GM18507 (cell line): ENCODE measurements around the gene LCE1D.

Experiments used
- DNase-seq: peaks from one replicate; pipeline ENCODE4 v3.0.0; 2011; ENCODE audit warnings: low read depth; ENCODE audit not compliant: insufficient read length; ENCODE audit errors: extremely low spot score
- FAIRE-seq: peaks from 2 replicates; lab custom pipeline; 2011; peaks lifted over from hg19 to GRCh38; lab: Jason Lieb, UNC

LCE1D gene, protein sequence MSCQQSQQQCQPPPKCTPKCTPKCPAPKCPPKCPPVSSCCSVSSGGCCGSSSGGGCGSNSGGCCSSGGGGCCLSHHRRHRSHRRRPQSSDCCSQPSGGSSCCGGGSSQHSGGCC

DNA sequence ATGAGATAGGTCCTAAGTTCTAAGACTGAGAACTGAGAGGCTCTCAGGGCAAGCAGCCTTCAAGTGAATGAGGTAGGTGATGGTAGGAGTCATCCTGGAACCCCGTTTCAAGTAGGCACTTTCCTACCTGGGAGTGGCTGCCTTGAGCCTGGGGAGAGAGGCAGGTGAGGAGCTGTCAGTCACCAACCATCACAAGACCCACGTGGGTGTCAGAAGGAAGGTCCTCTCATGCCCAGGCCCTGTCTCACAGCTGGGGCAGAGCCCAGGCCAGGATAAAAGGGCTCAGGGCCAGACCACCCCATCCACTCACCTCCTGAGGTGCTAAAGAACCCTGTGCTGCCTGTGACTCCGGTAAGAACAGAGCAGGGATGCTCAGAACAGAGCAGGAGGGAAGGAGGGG, at the start of gene LCE1D:
Gene LCE1D (plus strand): TSS at position 301 of the 400 bp plus-strand sequence. CDS start 1,074 bp downstream, outside the sequence.
- FAIRE-seq (no peak), DNase-seq (no peak)

- DNase-seq (no peak), FAIRE-seq (no peak)
These were observed 48.7 kb upstream of the LCE1D start for GRCh38 chr1:152747831-152748230.

DNA sequence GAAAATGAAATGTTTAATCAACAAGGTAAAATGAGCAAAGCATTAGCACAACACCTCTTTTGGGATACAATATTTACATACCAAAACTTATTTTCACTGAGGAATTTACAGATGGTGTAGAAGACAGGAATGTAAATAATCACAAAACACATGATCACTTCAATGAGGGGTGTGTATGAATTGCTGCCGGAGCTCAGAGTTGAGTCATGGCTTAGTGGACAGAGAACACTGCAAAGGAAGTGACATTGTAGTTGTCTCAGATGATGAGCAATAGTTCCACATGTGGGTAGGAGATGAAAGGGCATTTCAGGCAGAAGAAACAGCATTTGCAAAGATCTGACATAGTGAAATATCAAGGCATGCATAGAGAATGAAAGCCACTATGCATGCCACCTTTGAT, 44.3 kb upstream of the LCE1D start:
- DNase-seq (no peak), FAIRE-seq (no peak)

- FAIRE-seq (no peak), DNase-seq (no peak)
These were observed 42.9 kb upstream of the LCE1D start for GRCh38 chr1:152753586-152753985.

- DNase-seq, result no peak
- FAIRE-seq, result no peak
These were observed 39.6 kb upstream of the LCE1D start for GRCh38 chr1:152756872-152757271.

DNA sequence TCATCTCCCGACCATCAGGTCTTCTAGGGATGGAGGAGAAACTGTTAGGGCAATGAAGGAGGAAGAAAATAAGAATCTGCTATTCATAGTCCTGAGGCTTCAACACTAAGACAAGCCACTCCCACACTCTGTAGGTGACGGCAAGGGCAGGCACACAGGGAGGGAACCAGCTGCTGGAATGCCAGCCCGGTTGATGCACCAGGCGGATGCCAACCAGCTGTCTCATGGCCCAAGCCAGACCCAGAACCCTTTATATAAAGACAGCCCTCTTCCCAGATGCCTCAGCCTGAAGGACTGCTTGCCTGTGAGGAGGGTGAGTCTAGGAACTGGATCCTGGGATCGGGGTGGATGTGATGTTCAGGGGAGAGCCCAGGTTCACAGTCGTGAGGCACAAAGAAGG, 38.8 kb upstream of the LCE1D start, which contains the start of gene KPRP:
Gene KPRP (plus strand): TSS at position 279 of the 400 bp plus-strand sequence. CDS start 1,564 bp downstream, outside the sequence.
- no peak for FAIRE-seq
- no peak for DNase-seq

DNA sequence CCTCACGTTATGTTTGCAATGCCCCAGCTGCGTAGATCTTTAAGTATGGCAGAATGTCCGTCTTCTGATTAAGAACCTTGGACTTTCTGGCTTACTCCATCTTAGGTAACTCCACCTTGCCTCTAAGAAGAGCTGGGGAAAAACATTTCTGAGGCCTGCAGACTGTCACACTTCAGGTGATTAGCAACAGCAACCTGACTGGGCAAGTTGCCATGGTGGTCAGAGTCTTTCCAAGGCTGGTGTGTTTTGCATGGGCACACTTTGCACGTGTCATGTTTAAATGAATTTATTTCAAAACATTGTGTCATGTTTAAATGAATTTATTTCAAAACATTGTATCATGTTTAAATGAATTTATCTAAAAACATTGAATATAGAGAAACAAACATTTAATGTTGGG, 37.9 kb upstream of the LCE1D start:
- FAIRE-seq (no peak), DNase-seq (no peak)

DNA sequence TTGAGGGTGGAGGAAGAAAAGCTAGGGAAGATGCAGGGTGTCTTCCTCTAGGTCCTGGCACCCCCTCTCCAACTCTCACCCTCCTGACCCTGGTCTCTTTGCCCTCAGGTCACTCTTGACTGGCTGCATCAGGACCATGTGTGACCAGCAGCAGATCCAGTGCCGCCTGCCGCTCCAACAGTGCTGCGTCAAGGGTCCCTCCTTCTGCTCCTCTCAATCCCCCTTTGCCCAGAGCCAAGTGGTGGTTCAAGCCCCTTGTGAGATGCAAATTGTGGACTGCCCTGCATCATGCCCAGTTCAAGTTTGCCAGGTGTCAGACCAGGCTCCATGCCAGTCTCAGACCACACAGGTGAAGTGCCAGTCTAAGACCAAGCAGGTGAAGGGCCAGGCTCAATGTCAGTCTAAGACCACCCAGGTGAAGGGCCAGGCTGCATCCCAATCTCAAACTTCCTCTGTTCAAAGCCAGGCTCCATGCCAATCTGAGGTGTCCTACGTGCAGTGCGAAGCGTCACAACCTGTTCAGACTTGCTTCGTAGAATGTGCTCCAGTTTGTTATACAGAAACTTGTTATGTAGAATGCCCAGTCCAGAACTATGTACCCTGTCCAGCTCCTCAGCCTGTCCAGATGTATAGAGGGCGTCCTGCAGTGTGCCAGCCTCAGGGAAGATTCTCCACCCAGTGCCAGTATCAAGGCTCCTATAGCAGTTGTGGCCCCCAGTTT, 36.9 kb upstream of the LCE1D start:
- DNase-seq (no peak), FAIRE-seq (no peak)

DNA sequence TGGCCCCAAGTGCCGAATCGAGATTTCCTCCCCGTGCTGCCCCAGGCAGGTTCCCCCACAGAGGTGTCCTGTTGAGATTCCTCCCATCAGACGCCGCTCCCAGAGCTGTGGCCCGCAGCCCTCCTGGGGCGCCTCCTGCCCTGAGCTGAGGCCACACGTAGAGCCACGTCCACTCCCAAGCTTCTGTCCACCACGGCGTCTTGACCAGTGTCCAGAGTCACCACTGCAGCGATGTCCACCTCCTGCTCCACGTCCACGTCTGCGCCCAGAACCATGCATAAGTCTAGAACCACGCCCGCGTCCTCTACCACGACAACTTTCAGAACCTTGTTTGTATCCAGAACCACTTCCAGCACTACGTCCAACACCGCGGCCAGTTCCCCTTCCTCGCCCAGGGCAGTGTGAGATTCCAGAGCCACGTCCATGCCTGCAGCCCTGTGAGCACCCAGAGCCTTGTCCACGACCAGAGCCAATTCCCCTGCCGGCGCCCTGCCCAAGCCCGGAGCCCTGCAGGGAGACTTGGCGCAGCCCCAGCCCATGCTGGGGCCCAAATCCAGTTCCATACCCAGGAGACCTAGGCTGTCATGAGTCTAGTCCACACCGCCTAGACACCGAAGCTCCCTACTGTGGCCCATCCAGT, 35.9 kb upstream of the LCE1D start:
- DNase-seq (no peak), FAIRE-seq (no peak)

DNA sequence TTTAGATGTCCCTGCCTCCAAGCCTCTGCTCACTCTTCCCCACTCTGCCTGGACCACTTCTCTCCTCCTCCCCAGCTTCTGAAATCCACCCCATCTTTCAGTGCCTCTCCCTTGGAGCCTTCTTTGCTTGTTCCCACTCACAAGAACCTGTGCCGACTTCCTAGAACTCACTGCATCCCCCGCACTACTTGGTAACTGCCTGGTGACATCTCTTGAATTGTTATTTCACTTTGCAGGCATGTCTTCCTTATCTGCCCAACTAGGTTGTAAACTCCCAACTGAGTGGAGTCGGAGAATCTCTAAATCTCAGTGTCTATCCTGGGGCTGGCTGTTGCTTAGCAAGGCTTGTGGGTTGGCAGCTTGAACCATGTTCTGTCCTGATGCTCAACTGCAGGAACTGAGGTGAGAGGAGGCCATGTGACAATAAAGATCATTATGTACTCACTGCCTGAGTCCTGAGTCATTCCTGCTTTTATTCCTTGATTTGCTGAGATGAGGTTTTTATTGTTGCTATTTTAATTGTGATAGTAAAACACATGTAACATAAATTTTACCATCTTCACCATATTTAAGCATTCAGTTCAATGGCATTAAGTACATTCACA, 34.8 kb upstream of the LCE1D start:
- FAIRE-seq, result no peak
- DNase-seq, result no peak

DNA sequence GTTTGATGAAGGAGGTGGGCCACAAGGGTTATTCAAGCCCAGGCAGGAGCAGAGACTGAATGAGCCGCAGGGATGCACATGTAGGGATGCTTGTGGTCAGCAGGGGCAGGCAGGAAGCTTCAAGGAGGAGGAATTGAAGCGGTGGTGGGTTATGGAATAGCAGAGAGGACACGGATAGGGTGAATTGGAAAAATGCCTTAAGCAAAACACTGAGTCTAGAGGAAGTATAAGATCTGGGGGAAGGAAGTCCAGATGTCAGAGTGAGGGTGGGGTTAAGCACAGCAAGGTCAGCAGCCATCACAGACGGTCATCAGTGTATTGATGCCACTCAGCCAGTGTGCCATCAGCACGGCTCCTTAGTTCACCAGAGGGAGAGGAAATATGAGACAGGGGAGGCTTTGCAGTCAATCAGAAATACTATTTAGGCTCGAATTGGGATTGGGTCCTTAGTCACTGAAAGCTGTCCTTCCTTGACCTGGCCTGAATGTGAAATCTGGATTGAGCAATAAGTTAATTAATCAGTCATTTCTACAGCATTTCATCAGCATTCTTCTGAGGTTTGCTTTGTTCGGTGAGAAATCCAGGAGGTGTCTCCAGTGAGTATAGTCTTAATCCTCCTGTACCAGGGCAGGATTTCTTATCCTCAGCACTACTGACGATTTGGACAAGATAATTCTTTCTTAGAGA, 27.5 kb upstream of the LCE1D start:
- DNase-seq (no peak), FAIRE-seq (no peak)

DNA sequence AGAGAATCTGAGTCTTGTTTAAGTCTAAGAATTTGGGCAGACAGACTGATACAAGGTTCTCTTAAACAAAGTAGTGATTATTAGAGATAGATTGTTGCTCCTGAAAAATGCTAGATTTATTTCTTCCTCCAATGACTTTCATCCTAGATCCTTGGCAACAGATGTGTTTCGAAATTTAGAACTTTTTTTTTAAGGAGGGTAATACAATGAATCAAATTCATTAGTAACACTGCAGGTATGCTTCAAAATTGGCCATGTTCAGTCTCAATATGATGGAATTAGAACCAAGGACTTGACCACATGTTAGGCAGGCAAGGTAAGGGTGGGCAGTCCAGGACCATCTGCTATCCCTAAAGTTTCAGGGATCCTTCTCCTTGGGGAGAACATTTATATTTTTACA, 26.1 kb upstream of the LCE1D start:
- DNase-seq, result no peak
- FAIRE-seq, result no peak

GRCh38 chr1:152774875-152775274, 21.6 kb upstream of the LCE1D start, which contains the start of gene LCE1F:
LCE1F (plus strand) TSS chr1:152775140; CDS start chr1:152776372, 1,232 bp downstream.
- DNase-seq, result no peak
- no peak for FAIRE-seq

DNA sequence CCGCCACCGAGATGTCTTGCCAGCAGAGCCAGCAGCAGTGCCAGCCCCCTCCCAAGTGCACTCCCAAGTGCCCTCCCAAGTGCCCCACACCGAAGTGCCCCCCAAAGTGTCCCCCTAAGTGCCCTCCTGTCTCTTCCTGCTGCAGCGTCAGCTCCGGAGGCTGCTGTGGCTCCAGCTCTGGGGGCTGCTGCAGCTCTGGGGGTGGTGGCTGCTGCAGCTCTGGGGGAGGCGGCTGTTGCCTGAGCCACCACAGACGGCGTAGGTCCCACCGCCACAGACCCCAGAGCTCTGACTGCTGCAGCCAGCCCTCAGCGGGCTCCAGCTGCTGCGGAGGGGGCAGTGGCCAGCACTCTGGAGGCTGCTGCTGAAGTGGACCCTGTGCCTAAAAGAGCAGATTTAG, 20.2 kb upstream of the LCE1D start:
- no peak for FAIRE-seq
- DNase-seq, result no peak

DNA sequence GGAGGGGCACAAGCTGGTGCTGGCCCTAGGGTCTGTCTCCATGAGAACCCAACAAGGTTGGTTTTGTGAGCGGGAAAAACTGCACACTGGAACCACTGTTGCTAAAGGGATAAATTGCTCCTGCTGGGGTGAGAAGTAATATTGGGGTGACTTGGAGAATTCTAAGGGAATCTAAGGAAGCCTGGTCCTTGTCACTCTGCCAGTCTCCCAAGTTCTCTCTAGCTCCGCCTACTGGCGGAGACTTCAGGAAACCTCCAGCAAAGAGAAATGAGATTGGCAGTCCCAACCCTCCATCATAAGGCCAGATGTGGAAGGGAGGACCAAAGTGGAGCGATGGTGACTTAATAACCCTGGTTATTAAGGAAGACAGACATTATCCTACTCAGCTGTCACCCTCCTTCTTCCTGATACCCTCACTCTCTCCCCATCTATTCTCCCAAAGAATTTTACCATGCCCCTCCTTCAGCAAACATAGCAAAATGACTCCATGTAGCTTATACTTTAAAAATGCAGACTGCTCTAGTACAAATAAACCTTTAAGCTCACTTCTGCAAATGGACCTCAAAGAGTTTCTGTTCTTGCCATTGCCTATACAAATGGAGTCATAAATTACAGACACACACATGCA, 18.9 kb upstream of the LCE1D start:
- DNase-seq (no peak), FAIRE-seq (no peak)

DNA sequence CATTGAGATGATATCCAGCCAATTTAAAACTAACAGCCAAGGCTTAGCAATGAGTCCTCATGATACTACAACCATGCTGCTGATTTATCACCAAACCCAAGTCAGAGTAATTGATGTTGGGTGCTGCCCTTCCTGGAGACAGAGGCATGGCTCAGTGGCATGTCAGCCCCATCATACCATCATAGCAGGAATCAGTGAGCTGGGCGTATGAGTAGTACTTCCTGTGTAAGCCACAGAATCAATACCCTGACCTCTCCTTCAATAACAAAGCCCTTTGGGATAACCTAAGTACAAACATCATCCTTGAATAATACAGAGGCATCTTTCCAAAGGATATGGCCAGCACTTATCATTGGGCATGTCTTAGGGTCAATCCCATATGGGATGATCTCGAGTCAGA, 13.4 kb upstream of the LCE1D start:
- no peak for FAIRE-seq

GRCh38 chr1:152786077-152786476, 10.4 kb upstream of the LCE1D start, which contains the start of gene LCE1E:
LCE1E (plus strand) TSS chr1:152786257; CDS start chr1:152787300, 1,043 bp downstream.
- no peak for FAIRE-seq
- no peak for DNase-seq

More for the DNA sequence above, 13.4 kb upstream of the LCE1D start:
- DNase-seq, result no peak

- DNase-seq, result no peak
- FAIRE-seq, result no peak
These were observed 835 bp upstream of the LCE1D start for GRCh38 chr1:152795686-152796085.

DNA sequence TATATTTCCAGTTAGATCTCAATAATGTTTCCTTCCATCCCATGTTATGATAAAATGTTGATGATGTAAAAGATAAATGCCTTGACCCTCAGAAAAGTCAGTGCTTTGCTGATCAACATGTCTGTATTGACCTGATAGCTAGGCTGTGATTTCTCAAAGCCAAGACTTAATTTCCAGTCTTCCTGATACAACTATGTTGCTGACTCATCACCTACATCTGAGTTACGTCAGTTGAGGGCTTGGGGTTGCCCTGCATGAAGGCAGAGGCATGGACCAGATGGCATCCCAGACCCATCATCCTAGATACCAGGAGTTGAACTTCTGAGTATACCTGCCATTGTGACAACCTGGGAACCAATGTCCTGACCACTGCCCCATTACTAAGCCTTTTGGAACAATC, 4.8 kb downstream of the LCE1D start:
- FAIRE-seq (no peak), DNase-seq (no peak)
